ENCODE data around the gene POLR2L.

DNA sequence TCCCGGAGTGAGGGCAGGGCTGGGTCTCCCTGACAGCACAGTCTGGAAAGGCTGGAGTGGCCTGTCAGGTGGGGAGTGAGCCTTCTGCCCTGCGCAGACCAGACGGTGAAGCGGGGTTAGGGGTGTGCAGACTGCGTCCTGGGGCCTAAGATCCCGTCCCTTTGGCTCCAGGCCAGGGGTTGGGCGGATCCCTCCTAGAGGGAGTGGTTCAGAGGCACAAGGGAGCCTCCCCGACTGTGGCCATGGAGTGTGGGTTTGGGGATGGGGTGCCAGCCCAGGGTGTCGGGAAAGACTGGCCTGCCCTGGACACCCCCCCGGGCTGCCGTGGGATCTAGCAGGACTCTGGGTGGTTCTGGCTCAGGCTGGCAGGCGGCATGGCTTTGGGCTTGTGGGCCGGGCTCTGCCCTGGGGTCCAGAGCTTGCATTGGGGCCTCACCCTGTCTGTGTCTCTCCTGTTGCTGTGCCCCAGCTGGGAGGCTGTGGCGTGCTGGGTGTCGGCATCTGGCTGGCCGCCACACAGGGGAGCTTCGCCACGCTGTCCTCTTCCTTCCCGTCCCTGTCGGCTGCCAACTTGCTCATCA, 19.8 kb upstream of the POLR2L start:
- TF ChIP-seq, protein P1, sequence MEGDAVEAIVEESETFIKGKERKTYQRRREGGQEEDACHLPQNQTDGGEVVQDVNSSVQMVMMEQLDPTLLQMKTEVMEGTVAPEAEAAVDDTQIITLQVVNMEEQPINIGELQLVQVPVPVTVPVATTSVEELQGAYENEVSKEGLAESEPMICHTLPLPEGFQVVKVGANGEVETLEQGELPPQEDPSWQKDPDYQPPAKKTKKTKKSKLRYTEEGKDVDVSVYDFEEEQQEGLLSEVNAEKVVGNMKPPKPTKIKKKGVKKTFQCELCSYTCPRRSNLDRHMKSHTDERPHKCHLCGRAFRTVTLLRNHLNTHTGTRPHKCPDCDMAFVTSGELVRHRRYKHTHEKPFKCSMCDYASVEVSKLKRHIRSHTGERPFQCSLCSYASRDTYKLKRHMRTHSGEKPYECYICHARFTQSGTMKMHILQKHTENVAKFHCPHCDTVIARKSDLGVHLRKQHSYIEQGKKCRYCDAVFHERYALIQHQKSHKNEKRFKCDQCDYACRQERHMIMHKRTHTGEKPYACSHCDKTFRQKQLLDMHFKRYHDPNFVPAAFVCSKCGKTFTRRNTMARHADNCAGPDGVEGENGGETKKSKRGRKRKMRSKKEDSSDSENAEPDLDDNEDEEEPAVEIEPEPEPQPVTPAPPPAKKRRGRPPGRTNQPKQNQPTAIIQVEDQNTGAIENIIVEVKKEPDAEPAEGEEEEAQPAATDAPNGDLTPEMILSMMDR (IDR thresholded peaks at IDR 0.05; ENCODE audit: low read depth, low read length, poor library complexity, severe bottlenecking), result no peak
- no peak for TF ChIP-seq EZH2phosphoT487 (IDR thresholded peaks at IDR 0.05; ENCODE audit: borderline replicate concordance, low read length)

All from DOHH2 (cell line).